Calu3 (cell line): Measurements from ENCODE around the gene DAO. TPM values are rescaled to one million over a fixed set of nuclear protein-coding genes. Genes with fewer than 3 reads are reported as not detected.

ENCODE experiments used
- BruUV-seq: library from RNA; stranded (reverse); fragments of 400-500 nt; replicated peaks from 2 replicates; lab custom pipeline; 2021; lab: Mats Ljungman, UMichigan
- CTCF ChIA-PET: fragments of 300-600 bp; sonication (Branson Sonifier 250); formaldehyde crosslinking; loops from one replicate; lab custom pipeline; 2022; ENCODE audit warnings: antibody characterized with exemption; lab: Charles Lee
- DNase-seq: peaks from one replicate; pipeline ENCODE4 v3.0.0; 2022
- H3K27ac Mint-ChIP-seq: one replicate; pipeline ENCODE4 v1.8.0; 2022; ENCODE audit warnings: mixed read lengths; ENCODE audit not compliant: unreplicated experiment
- H3K27me3 Mint-ChIP-seq: one replicate; pipeline ENCODE4 v1.8.0; 2022; ENCODE audit warnings: mixed read lengths; ENCODE audit not compliant: unreplicated experiment
- H3K36me3 Mint-ChIP-seq: one replicate; pipeline ENCODE4 v1.8.0; 2022; ENCODE audit warnings: mild to moderate bottlenecking, moderate library complexity, mixed read lengths; ENCODE audit not compliant: insufficient read depth, unreplicated experiment
- H3K4me1 Mint-ChIP-seq: one replicate; pipeline ENCODE4 v1.8.0; 2022; ENCODE audit warnings: mild to moderate bottlenecking, low read depth, mixed read lengths; ENCODE audit not compliant: unreplicated experiment
- H3K4me3 Mint-ChIP-seq: one replicate; pipeline ENCODE4 v1.8.0; 2022; ENCODE audit warnings: mild to moderate bottlenecking, low read depth, moderate library complexity, mixed read lengths; ENCODE audit not compliant: unreplicated experiment
- H3K9me3 Mint-ChIP-seq: one replicate; pipeline ENCODE4 v1.8.0; 2022; ENCODE audit warnings: low read depth, mixed read lengths; ENCODE audit not compliant: unreplicated experiment
- intact Hi-C: fragments of 100-400 bp; cut with micrococcal nuclease; formaldehyde crosslinking; loops from one replicate; pipeline ENCODE4 v1.10.0; 2022; ENCODE audit not compliant: unreplicated experiment
- total RNA-seq: library from RNA; stranded (reverse); gene quantifications from 2 replicates; pipeline ENCODE4 v1.2.3, GENCODE V29; 2022
- TF ChIP-seq, protein P1 (sequence below): fragments of 200-600 bp; IDR thresholded peaks from one replicate; pipeline ENCODE4 v1.8.0; 2022; ENCODE audit warnings: antibody characterized with exemption; ENCODE audit not compliant: unreplicated experiment

The DAO gene
- total RNA-seq, 1 experiment from 2014 or later, result not detected

DNA sequence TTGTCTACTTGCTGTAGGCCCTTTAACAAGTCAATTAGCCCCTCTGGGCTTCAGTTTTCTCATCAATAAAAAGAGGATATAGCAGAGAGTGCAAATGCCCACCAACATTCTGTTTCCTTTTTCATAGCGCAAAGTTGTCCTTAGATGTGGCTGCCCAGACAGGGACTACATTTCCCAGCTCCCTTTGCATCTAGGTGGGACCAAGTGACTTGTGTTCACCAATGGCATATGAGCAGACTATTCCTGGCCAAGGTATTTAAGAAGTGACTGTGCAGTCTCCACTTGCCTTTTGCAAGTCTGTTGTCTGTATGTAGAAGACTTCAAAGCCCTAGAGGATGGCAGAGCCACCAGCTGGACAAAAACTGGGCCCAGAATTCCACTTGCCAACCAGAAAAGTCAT lies 59.7 kb downstream of the DAO start:
- intact Hi-C loops, result loop anchor here (5.0 kb wide), 1 partner anchor 57 kb away; the partner anchor contains the start of gene DAO
- BruUV-seq, result no TSS peak
- H3K36me3 Mint-ChIP-seq, result no peaks in the 10 kb centered on the region
- peak; percentile 26 for DNase-seq
- H3K4me3 Mint-ChIP-seq, result no peak overlapping the region
- TF ChIP-seq, protein P1, sequence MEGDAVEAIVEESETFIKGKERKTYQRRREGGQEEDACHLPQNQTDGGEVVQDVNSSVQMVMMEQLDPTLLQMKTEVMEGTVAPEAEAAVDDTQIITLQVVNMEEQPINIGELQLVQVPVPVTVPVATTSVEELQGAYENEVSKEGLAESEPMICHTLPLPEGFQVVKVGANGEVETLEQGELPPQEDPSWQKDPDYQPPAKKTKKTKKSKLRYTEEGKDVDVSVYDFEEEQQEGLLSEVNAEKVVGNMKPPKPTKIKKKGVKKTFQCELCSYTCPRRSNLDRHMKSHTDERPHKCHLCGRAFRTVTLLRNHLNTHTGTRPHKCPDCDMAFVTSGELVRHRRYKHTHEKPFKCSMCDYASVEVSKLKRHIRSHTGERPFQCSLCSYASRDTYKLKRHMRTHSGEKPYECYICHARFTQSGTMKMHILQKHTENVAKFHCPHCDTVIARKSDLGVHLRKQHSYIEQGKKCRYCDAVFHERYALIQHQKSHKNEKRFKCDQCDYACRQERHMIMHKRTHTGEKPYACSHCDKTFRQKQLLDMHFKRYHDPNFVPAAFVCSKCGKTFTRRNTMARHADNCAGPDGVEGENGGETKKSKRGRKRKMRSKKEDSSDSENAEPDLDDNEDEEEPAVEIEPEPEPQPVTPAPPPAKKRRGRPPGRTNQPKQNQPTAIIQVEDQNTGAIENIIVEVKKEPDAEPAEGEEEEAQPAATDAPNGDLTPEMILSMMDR, result no peak
- no peaks in the 10 kb centered on the region for H3K4me1 Mint-ChIP-seq
- no peaks in the 10 kb centered on the region for H3K9me3 Mint-ChIP-seq
- CTCF ChIA-PET, result interaction anchor here (0.8 to 1.0 kb wide), 2 partner anchors 11 to 14 kb away, joined by 3 to 5 read pairs; no protein-coding TSS in a partner anchor
- H3K27ac Mint-ChIP-seq, result no peak overlapping the region
- H3K27me3 Mint-ChIP-seq, result peaks cover 70% of the 10 kb centered on the region

DNA sequence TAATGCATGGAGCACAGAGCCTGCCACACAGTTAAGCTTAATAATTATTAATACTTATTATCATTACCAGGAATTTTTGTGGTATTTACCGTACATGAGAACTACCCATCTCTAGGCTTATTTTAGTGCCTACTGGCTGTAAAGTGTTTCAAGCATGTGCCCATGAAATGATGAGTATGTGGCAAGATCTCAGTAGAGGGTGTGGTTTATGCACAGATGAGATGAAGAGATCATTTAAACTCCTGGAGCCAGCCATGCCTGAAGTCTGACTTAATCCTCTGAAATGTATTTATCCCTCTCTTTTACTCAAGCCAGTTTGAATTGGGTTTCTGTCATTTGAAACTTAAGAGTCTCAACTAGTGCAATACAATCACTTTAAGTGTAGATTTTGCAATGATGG lies 60.2 kb downstream of the DAO start:
- no TSS peak for BruUV-seq
- Mint-ChIP-seq H3K27me3 (peaks cover 65% of the 10 kb centered on the region), H3K36me3 (no peaks in the 10 kb centered on the region), H3K27ac (no peak overlapping the region), H3K4me3 (no peak overlapping the region), H3K4me1 (no peaks in the 10 kb centered on the region), H3K9me3 (no peaks in the 10 kb centered on the region)
- intact Hi-C loops, result no loop called here
- DNase-seq, result no peak
- CTCF ChIA-PET, result interaction anchor here (1.0 kb wide), 1 partner anchor 14 kb away, joined by 3 read pairs; no protein-coding TSS in a partner anchor
- TF ChIP-seq, protein P1, result no peak

DNA sequence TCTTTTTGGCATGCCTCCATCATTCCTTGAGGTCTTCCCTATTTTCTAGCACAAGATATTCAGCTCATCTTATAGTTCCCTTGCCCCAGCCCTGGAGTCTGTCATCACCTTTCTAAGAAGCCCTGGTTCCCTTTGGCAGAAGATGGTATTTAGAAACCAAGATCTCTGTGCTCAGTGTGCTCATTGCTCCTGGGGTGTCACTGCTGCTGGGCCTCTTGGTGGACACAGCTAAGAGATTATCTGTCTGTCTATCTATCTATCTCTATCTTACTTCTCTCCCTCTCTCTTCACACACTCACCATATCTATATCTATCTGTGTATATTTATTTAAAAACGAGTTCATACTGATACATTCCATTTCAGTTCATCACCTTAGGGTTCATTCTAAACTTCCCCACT lies 67.2 kb downstream of the DAO start:
- no TSS peak for BruUV-seq
- intact Hi-C loops, result no loop called here
- TF ChIP-seq, protein P1, result no peak
- CTCF ChIA-PET, result no interaction called here
- Mint-ChIP-seq H3K27me3 (peaks cover 10% of the 10 kb centered on the region), H3K27ac (no peak overlapping the region), H3K9me3 (peaks cover 6% of the 10 kb centered on the region), H3K4me1 (no peaks in the 10 kb centered on the region), H3K4me3 (no peak overlapping the region), H3K36me3 (no peaks in the 10 kb centered on the region)
- no peak for DNase-seq

DNA sequence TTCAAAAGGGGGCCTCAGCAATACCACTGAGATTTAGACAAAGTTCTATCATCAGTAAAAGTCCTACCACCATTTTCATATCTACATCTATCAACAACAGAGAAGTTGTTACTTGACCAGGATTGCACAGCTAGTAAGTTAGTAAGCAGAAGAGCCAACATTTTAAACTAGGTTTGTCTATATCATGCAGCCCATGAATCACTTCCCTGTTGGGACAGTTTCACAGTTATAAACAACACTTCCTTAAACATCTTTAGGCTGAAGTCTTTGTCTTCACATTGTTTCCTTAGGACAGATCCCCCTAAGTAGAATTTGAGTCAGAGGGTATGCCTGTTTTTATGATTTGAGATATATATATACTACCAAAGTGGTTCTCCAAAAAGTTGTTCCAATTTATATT lies 68.5 kb downstream of the DAO start:
- TF ChIP-seq, protein P1, result no peak
- Mint-ChIP-seq H3K36me3 (no peaks in the 10 kb centered on the region), H3K9me3 (peaks cover 6% of the 10 kb centered on the region), H3K4me1 (no peaks in the 10 kb centered on the region), H3K27ac (no peak overlapping the region), H3K27me3 (peaks cover 9% of the 10 kb centered on the region), H3K4me3 (no peak overlapping the region)
- no TSS peak for BruUV-seq
- CTCF ChIA-PET, result no interaction called here
- intact Hi-C loops, result no loop called here
- DNase-seq, result no peak
